ENCODE data around the gene CEP112.

- TF ChIP-seq CTCF (IDR thresholded peaks at IDR 0.05; ENCODE audit: low read depth, low read length) (no peak), POLR2A (IDR thresholded peaks at IDR 0.05; ENCODE audit: extremely low read depth, insufficient read length) (no peak), MYC (IDR thresholded peaks at IDR 0.05; ENCODE audit: low read depth, low read length) (no peak)
- TF ChIP-seq, protein P1, sequence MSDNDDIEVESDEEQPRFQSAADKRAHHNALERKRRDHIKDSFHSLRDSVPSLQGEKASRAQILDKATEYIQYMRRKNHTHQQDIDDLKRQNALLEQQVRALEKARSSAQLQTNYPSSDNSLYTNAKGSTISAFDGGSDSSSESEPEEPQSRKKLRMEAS (IDR thresholded peaks at IDR 0.05; ENCODE audit: low read depth, low read length), result no peak
These were observed 464.7 kb downstream of the CEP112 start for GRCh38 chr17:65727246-65727645.

Data from NB4 (cell line).